Calu3 (cell line): ENCODE results near the gene NDRG2. TPM values are rescaled to one million over a fixed set of nuclear protein-coding genes. Genes with fewer than 3 reads are reported as not detected.
"Not testable (repeated sequence)": the region's sequence is repeated elsewhere in the genome, so short reads cannot be mapped to it uniquely, and the experiment has no call there.

Experiments
- BruUV-seq: library from RNA; stranded (reverse); fragments of 400-500 nt; replicated peaks from 2 replicates; lab custom pipeline; 2021; lab: Mats Ljungman, UMichigan
- CTCF ChIA-PET: fragments of 300-600 bp; sonication (Branson Sonifier 250); formaldehyde crosslinking; loops from one replicate; lab custom pipeline; 2022; ENCODE audit warnings: antibody characterized with exemption; lab: Charles Lee
- DNase-seq: peaks from one replicate; pipeline ENCODE4 v3.0.0; 2022
- H3K27ac Mint-ChIP-seq: one replicate; pipeline ENCODE4 v1.8.0; 2022; ENCODE audit warnings: mixed read lengths; ENCODE audit not compliant: unreplicated experiment
- H3K27me3 Mint-ChIP-seq: one replicate; pipeline ENCODE4 v1.8.0; 2022; ENCODE audit warnings: mixed read lengths; ENCODE audit not compliant: unreplicated experiment
- H3K36me3 Mint-ChIP-seq: one replicate; pipeline ENCODE4 v1.8.0; 2022; ENCODE audit warnings: mild to moderate bottlenecking, moderate library complexity, mixed read lengths; ENCODE audit not compliant: insufficient read depth, unreplicated experiment
- H3K4me1 Mint-ChIP-seq: one replicate; pipeline ENCODE4 v1.8.0; 2022; ENCODE audit warnings: mild to moderate bottlenecking, low read depth, mixed read lengths; ENCODE audit not compliant: unreplicated experiment
- H3K4me3 Mint-ChIP-seq: one replicate; pipeline ENCODE4 v1.8.0; 2022; ENCODE audit warnings: mild to moderate bottlenecking, low read depth, moderate library complexity, mixed read lengths; ENCODE audit not compliant: unreplicated experiment
- H3K9me3 Mint-ChIP-seq: one replicate; pipeline ENCODE4 v1.8.0; 2022; ENCODE audit warnings: low read depth, mixed read lengths; ENCODE audit not compliant: unreplicated experiment
- CTCF ChIP-seq: fragments of 200-600 bp; IDR thresholded peaks from one replicate; pipeline ENCODE4 v1.8.0; 2022; ENCODE audit warnings: antibody characterized with exemption; ENCODE audit not compliant: unreplicated experiment
- intact Hi-C: fragments of 100-400 bp; cut with micrococcal nuclease; formaldehyde crosslinking; loops from one replicate; pipeline ENCODE4 v1.10.0; 2022; ENCODE audit not compliant: unreplicated experiment
- total RNA-seq: library from RNA; stranded (reverse); gene quantifications from 2 replicates; pipeline ENCODE4 v1.2.3, GENCODE V29; 2022

The NDRG2 gene
- total RNA-seq, 1 experiment from 2014 or later, result 10.8 TPM

GRCh38 chr14:21016413-21017190 lies 8.3 kb downstream of the NDRG2 start:
- no peak for DNase-seq
- peaks cover 30% of the 10 kb centered on the region for H3K27me3 Mint-ChIP-seq
- H3K4me3 Mint-ChIP-seq, result no peak overlapping the region
- no peak overlapping the region for H3K27ac Mint-ChIP-seq
- H3K36me3 Mint-ChIP-seq, result no peaks in the 10 kb centered on the region
- CTCF ChIA-PET, result interaction anchor here (0.9 to 2.8 kb wide), 6 partner anchors 25 to 75 kb away, joined by 3 to 93 read pairs (median 9); partner anchors contain the start of genes ARHGEF40 and RNASE7
- no peaks in the 10 kb centered on the region for H3K9me3 Mint-ChIP-seq
- BruUV-seq, result no TSS peak
- H3K4me1 Mint-ChIP-seq, result peaks cover 8% of the 10 kb centered on the region
- intact Hi-C loops, result no loop called here
- no peak for TF ChIP-seq CTCF

GRCh38 chr14:21015312-21015711 lies 9.5 kb downstream of the NDRG2 start:
- Mint-ChIP-seq H3K27ac (no peak overlapping the region), H3K4me1 (no peaks in the 10 kb centered on the region), H3K9me3 (no peaks in the 10 kb centered on the region), H3K4me3 (no peak overlapping the region), H3K36me3 (no peaks in the 10 kb centered on the region), H3K27me3 (peaks cover 38% of the 10 kb centered on the region)
- no TSS peak for BruUV-seq
- CTCF ChIA-PET, result interaction anchor here (0.7 to 2.8 kb wide), 26 partner anchors 9 to 158 kb away, joined by 3 to 93 read pairs (median 7); partner anchors contain the start of genes ARHGEF40, RNASE13, RNASE7 and SLC39A2
- no peak for DNase-seq
- intact Hi-C loops, result loop anchor here (2.0 kb wide), 1 partner anchor 81 kb away; no protein-coding TSS in a partner anchor
- TF ChIP-seq CTCF, result no peak

GRCh38 chr14:21014761-21015190 lies 10.1 kb downstream of the NDRG2 start:
- CTCF ChIA-PET, result interaction anchor here (0.5 to 2.8 kb wide), 27 partner anchors 9 to 157 kb away, joined by 3 to 93 read pairs (median 6); partner anchors contain the start of genes ARHGEF40, RNASE13, RNASE7 and SLC39A2
- BruUV-seq, result no TSS peak
- no peaks in the 10 kb centered on the region for H3K36me3 Mint-ChIP-seq
- no peak overlapping the region for H3K4me3 Mint-ChIP-seq
- H3K9me3 Mint-ChIP-seq, result no peaks in the 10 kb centered on the region
- peak; percentile 85 for DNase-seq
- no peaks in the 10 kb centered on the region for H3K4me1 Mint-ChIP-seq
- intact Hi-C loops, result loop anchor here (1.0 to 2.0 kb wide), 3 partner anchors 26 to 90 kb away; no protein-coding TSS in a partner anchor
- peak; percentile 73 for TF ChIP-seq CTCF
- H3K27ac Mint-ChIP-seq, result no peak overlapping the region
- H3K27me3 Mint-ChIP-seq, result peaks cover 38% of the 10 kb centered on the region

- BruUV-seq, result no TSS peak
Measured at GRCh38 chr14:21011136-21011535, 13.7 kb downstream of the NDRG2 start.

GRCh38 chr14:21009721-21010120 lies 15.1 kb downstream of the NDRG2 start:
- H3K4me3 Mint-ChIP-seq, H3K9me3 Mint-ChIP-seq, H3K4me1 Mint-ChIP-seq, BruUV-seq, H3K36me3 Mint-ChIP-seq, intact Hi-C loops, H3K27ac Mint-ChIP-seq, DNase-seq: not testable (repeated sequence)
- CTCF ChIA-PET, result interaction anchor here (1.4 kb wide), 1 partner anchor 31 kb away, joined by 4 read pairs; no protein-coding TSS in a partner anchor
- peaks cover 38% of the 10 kb centered on the region for H3K27me3 Mint-ChIP-seq

More at GRCh38 chr14:21011136-21011535, 13.7 kb downstream of the NDRG2 start:
- no peaks in the 10 kb centered on the region for H3K9me3 Mint-ChIP-seq
- no peak overlapping the region for H3K27ac Mint-ChIP-seq
- intact Hi-C loops, result no loop called here
- no peaks in the 10 kb centered on the region for H3K36me3 Mint-ChIP-seq
- no peaks in the 10 kb centered on the region for H3K4me1 Mint-ChIP-seq
- no peak overlapping the region for H3K4me3 Mint-ChIP-seq
- TF ChIP-seq CTCF, result no peak
- H3K27me3 Mint-ChIP-seq, result peaks cover 38% of the 10 kb centered on the region
- CTCF ChIA-PET, result interaction anchor here (1.4 kb wide), 1 partner anchor 30 kb away, joined by 4 read pairs; no protein-coding TSS in a partner anchor
- no peak for DNase-seq
